CD4-positive, alpha-beta T cell treated with Interleukin-15 for 4 hours (primary cell): ENCODE data around the gene NCK2.
"Not testable (repeated sequence)": the region's sequence is repeated elsewhere in the genome, so short reads cannot be mapped to it uniquely, and the experiment has no call there.

Source experiments
- DNase-seq: peaks from one replicate; pipeline ENCODE4 v3.0.0-alpha.2; 2020; ENCODE audit warnings: low spot score

NCK2 gene

GRCh38 chr2:105756435-105756834, 11.7 kb downstream of the NCK2 start:
- DNase-seq = no peak

GRCh38 chr2:105756865-105757264, 12.2 kb downstream of the NCK2 start:
- not testable (repeated sequence) for DNase-seq

- DNase-seq = no peak
Observed at GRCh38 chr2:105757433-105757832, 12.7 kb downstream of the NCK2 start.

GRCh38 chr2:105760191-105760590, 15.5 kb downstream of the NCK2 start:
- DNase-seq = no peak

GRCh38 chr2:105760639-105761337, 16.1 kb downstream of the NCK2 start:
- DNase-seq = no peak

GRCh38 chr2:105761931-105762515, 17.3 kb downstream of the NCK2 start:
- DNase-seq = no peak

GRCh38 chr2:105763076-105763475, 18.4 kb downstream of the NCK2 start:
- no peak for DNase-seq

GRCh38 chr2:105764059-105764458, 19.3 kb downstream of the NCK2 start:
- no peak for DNase-seq

- DNase-seq = no peak
Observed at GRCh38 chr2:105765415-105766299, 20.9 kb downstream of the NCK2 start.

GRCh38 chr2:105766300-105766866, 21.7 kb downstream of the NCK2 start:
- DNase-seq = no peak

GRCh38 chr2:105768176-105768575, 23.5 kb downstream of the NCK2 start:
- DNase-seq = no peak

GRCh38 chr2:105768961-105769452, 24.3 kb downstream of the NCK2 start:
- no peak for DNase-seq

- no peak for DNase-seq
Observed at GRCh38 chr2:105769504-105769903, 24.8 kb downstream of the NCK2 start.

GRCh38 chr2:105770149-105770548, 25.4 kb downstream of the NCK2 start:
- DNase-seq = peak; percentile 69

- DNase-seq = not testable (repeated sequence)
Observed at GRCh38 chr2:105771291-105771690, 26.6 kb downstream of the NCK2 start.

GRCh38 chr2:105771836-105772235, 27.1 kb downstream of the NCK2 start:
- DNase-seq = no peak

- DNase-seq = no peak
Observed at GRCh38 chr2:105772362-105772761, 27.6 kb downstream of the NCK2 start.

- DNase-seq = no peak
Observed at GRCh38 chr2:105773568-105773967, 28.9 kb downstream of the NCK2 start.

- DNase-seq = no peak
Observed at GRCh38 chr2:105774781-105775337, 30.1 kb downstream of the NCK2 start.

- DNase-seq = no peak
Observed at GRCh38 chr2:105775809-105776559, 31.3 kb downstream of the NCK2 start.

GRCh38 chr2:105776560-105776928, 31.8 kb downstream of the NCK2 start:
- no peak for DNase-seq
